GM21717 (cell line): Measurements from ENCODE around the gene FAN1.

ENCODE experiments used
- ATAC-seq: cut with Tn5 transposase; IDR thresholded peaks from one replicate; pipeline ENCODE4 v1.9.1; 2021; ENCODE audit warnings: mild to moderate bottlenecking, moderate library complexity; ENCODE audit not compliant: unreplicated experiment

FAN1 gene

DNA sequence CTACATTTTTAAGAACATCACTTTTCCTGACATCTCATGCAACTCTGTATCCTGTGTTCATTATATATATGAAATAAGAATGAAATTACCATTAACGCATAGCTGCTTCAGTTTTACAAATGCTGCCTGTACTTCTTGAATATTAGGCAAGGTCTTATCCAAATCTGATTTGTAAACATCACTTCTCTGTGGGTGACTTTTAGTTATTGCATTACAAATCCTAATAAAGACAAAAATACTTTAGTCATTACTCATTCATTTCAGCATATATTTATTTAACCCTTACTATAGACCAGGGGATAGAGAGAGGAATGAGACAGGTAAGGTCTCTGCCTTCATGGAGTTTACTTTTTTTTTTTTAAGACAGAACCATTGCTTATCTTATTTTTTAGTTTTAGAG, 51.0 kb downstream of the FAN1 start:
- no peak for ATAC-seq

DNA sequence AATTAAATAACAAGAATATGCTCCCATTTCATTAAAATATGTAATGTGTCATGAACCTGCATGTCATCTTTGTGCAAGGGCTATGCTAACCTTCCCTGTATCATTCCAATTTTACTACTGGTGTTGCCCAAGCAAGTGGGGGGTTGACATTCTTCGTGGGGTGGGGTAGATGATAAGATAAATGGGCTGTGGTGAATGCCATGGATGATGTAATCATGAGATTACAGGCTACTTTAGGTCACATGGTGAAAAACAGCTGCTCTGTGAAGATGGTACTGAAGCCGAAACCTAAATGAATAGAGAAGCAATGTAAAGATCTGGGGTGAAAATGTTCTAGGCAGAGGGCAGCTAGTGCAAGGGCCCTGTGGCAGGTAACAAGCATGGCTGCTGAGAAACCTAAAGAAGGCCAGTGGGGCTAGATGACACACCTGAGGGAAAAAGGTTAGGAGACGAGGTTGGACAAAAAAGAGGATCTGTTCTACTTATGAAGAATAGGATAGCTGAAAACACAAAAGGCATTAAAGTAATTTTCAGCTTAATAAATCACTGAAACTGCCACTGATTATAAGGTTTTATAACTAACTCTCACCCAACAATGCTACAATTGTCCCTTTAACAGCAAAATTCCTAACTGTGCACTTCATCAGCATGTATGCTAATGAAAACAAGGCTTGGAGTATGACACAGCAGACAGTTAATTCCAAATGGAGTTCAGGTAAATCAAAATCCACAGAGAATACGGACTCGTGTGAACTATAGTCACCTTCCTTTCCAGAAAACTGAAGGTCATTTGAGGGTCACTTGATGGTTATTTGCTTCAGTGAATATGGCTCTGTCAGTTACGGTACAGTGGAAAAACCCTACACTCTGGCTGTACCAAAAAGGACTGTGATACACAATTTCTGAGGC, 52.8 kb downstream of the FAN1 start:
- no peak for ATAC-seq

- no peak for ATAC-seq
Measured at GRCh38 chr15:30958219-30958618, 54.5 kb downstream of the FAN1 start.

DNA sequence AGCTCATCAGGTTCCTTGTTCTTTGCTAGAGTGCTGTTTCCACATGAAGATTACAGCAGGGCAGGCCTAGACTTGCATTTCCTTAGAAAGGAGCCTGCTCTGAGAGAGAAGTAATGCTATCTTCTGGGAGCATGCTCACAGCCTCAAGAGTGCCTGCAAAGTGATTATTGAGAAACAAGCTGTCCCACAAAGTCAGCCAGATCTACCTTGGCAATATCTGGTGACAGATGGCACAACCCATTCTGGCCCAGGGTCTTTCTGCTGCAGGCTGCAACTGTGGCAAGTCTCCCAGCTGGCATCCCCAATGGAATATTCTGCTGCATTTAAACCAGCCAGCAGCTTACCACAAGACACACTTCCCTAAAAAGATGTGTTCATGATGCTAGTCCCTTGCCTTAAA, 58.4 kb downstream of the FAN1 start:
- no peak for ATAC-seq

DNA sequence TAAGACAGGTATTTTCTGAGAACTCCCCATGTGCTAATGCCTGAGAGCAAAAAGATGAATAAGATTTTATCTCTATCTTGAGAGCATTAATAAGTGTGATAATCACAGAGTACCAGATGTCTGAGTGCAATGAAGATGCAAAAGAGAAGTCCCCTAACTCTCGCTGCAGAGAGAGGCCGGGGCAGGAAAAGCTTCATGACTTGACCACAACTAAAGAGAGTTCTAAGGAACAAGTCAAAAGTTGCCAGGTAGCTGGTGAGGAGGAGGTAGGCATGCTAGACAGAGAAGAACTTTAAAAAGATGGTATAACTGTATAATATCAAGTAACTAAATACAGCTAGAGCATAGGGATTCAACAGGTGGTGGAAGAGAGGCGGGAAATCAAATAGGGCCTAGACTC, 58.9 kb downstream of the FAN1 start:
- ATAC-seq, result no peak

GRCh38 chr15:30963681-30964080, 60.0 kb downstream of the FAN1 start:
- ATAC-seq, result no peak

DNA sequence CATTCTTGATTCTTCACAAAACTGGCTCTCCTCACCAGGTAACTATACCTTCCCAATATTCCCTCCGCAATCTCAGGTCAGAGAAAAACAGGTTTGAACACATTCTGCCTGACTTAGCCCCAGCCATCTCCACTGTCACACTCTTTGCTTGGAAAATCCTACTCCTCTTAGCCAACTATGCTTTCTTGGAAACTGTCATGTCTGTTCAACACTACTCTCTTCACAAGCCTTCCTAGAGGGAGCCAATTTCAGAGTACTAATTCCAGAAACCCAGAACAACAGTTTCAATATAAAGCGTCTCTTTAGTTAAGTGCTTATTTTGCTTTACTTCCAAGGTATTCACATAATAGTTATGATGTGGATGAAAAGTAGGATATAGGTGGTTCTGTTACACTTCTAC, 66.0 kb downstream of the FAN1 start:
- ATAC-seq, result no peak

GRCh38 chr15:30973379-30973778, 69.7 kb downstream of the FAN1 start:
- no peak for ATAC-seq

DNA sequence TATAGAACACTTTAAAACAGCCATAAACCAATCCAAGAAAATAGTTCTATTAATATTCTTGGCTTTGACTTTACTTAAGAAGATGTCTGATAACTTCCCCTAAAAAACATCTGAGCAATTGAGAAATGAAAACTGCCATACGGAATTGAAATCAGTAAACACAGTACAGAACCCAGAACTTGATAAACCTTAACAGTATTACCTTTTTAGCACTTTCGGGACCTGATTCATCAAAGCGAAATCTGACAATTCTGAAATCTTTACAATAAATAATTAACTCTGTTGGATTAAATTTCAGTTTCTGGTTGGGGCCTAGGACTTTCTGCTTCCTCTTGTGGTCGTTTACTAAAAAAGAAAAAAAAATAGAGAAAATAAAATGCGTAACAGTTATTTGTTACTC, 70.4 kb downstream of the FAN1 start:
- ATAC-seq, result no peak

DNA sequence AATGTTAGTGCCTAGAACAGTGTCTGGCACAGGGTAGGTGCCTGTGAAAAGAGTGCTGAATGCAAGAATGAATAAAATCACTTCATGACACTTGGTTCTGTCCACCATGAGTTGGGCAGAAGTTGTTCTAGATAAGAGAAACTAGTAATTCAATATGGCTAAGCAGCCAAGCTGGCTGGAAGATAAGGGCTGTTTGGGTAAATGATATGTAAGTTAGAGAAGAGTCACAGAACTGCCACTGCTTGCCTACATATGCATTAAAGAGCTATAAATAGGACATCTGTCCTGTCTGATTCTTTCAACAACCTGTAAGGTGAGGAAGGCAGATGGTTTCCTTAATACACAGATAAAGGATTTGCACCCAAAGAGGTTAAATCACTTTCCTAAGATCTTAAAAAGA, 74.6 kb downstream of the FAN1 start:
- no peak for ATAC-seq

- no peak for ATAC-seq
Measured at GRCh38 chr15:30979457-30979856, 75.7 kb downstream of the FAN1 start.

DNA sequence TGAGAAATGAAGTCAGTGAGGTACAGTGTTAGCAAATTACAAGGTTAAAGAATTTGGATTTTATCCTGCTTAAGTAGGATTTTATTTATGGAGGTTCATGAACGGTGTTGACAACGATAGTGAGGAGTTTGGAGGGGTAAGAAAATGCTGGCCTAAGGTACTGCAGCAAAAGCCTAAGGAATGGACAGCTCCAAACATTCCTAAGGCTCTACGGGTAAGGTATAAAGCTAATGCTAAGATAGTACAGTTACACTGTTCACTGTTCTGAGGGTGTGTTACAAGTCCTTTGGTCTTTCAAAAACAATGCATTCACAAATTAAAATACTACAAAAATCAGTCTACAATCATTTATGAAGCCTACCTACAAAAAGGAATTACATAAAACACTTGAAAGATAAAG, 80.4 kb downstream of the FAN1 start:
- no peak for ATAC-seq

DNA sequence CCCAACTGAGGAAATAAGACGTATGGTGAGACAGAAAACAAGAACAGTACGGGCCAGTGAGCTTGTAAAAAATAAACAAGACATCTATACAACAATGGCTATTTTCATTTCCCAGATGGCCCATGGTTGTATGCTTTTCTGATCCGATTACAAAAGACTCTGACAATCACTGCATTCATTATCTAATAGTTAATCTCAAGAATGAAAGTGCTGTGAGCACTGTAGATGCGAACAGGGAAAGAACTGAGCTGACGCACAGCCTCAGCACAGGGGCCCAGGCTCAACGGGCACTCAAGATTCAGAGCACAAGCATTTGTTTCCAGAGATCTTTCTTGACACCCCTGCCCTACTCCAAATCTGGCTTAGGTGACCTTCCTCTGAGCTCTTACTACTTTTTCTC, 80.8 kb downstream of the FAN1 start:
- ATAC-seq, result no peak

- no peak for ATAC-seq
Measured at GRCh38 chr15:30985081-30985531, 81.4 kb downstream of the FAN1 start.

DNA sequence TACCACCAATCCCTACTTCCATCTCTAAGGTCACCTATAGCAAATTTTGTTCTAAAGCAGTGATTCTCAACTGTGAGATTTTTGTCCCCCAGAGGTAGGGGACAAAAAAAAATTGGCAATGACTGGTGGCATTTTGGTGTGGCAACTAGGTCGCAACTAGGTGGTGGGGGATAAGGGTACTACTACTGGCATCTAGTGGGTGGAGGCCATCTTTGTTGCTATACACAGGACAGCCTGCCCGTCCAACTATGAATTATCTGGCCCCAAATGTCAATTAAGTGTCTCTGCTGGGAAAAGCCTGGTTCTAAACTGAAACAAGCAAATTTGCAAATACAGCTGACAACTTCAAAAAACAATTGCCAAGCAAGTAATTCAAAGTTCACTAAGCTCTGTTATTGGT, 86.3 kb downstream of the FAN1 start:
- ATAC-seq, result no peak

DNA sequence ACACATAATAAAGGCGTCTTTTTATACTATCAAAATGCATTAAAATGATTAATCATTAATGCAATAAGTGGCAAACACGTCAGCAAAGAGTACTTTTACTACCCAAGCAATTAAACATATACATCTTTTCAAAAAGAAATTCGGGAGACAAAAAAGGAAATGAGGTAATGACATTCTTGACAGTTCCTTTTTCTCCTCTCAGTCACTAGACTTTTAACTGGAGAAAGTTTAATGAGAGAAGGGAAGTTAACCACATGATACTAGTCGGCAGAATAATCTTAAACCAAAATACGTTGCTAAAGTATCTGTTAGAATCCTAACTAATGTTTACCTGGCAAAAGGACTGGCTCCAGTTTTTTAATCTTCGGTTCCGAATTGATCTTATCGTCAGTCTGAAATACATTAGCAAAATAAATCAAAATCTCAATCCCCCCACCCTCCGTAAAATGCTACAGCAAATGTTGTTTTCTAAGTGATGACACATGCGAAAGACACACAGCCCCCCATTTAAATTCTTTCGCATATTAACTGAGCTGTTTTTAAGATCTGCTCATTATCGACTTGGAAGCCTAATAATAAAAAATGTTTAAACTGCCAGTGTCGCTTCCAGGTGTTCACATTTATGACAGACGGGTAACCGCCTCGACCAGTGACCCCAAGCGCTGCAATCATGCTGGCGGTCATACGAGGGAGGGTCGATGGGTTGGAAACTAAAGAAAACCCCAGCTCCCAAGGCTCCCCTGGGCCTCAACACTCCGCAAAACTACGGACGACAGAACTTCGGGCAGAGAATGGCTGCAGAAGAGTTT, 86.9 kb downstream of the FAN1 start:
- ATAC-seq, result no peak

- peak; percentile 79 for ATAC-seq
Measured at GRCh38 chr15:30991255-30992235, 87.8 kb downstream of the FAN1 start, which contains the start of gene MTMR10. Gene MTMR10 (minus strand): TSS chr15:30991628. CDS start chr15:30991506, 122 bp downstream.

GRCh38 chr15:30992249-30992864, 88.6 kb downstream of the FAN1 start:
- no peak for ATAC-seq
